Neural cell (in vitro differentiated cells): ENCODE measurements around the gene HERC2.
"Not testable (repeated sequence)": the region's sequence is repeated elsewhere in the genome, so short reads cannot be mapped to it uniquely, and the experiment has no call there.

Source experiments
- EZH2 ChIP-seq: fragments of 200-600, 300-800 bp; shearing (Covaris generic), sonication (generic); IDR thresholded peaks from 2 replicates; pipeline ENCODE4 v1.6.1; 2014; ENCODE audit warnings: antibody characterized with exemption, low read length, borderline replicate concordance, mild to moderate bottlenecking; ENCODE audit not compliant: insufficient read depth, poor library complexity, severe bottlenecking
- POLR2AphosphoS5 ChIP-seq: IDR thresholded peaks from 2 replicates; pipeline ENCODE4 v1.6.1; 2012
- TAF1 ChIP-seq: IDR thresholded peaks from 2 replicates; pipeline ENCODE4 v1.6.1; 2012; ENCODE audit warnings: low read depth
- TF ChIP-seq, protein P1 (sequence below): fragments of 450-650 bp; IDR thresholded peaks from 2 replicates; pipeline ENCODE4 v1.5.1; 2014; ENCODE audit warnings: antibody characterized with exemption, mild to moderate bottlenecking, moderate library complexity; ENCODE audit not compliant: poor library complexity, severe bottlenecking

- TF ChIP-seq, protein P1, sequence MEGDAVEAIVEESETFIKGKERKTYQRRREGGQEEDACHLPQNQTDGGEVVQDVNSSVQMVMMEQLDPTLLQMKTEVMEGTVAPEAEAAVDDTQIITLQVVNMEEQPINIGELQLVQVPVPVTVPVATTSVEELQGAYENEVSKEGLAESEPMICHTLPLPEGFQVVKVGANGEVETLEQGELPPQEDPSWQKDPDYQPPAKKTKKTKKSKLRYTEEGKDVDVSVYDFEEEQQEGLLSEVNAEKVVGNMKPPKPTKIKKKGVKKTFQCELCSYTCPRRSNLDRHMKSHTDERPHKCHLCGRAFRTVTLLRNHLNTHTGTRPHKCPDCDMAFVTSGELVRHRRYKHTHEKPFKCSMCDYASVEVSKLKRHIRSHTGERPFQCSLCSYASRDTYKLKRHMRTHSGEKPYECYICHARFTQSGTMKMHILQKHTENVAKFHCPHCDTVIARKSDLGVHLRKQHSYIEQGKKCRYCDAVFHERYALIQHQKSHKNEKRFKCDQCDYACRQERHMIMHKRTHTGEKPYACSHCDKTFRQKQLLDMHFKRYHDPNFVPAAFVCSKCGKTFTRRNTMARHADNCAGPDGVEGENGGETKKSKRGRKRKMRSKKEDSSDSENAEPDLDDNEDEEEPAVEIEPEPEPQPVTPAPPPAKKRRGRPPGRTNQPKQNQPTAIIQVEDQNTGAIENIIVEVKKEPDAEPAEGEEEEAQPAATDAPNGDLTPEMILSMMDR = not testable (repeated sequence)
- TF ChIP-seq EZH2, POLR2AphosphoS5, TAF1: not testable (repeated sequence)
Observed at GRCh38 chr15:28231336-28231735, 90.6 kb downstream of the HERC2 start.
